NT2/D1 (cell line): ENCODE data around the gene TFF1.

Experiments used
- YY1 ChIP-seq: IDR thresholded peaks from 2 replicates; pipeline ENCODE4 v1.6.1; 2011; ENCODE audit not compliant: insufficient read length, insufficient read depth
- ZNF274 ChIP-seq: IDR thresholded peaks from 2 replicates; pipeline ENCODE4 v1.6.1; 2011; ENCODE audit warnings: mild to moderate bottlenecking, low read depth, low read length

- TF ChIP-seq ZNF274 (no peak), YY1 (no peak)
Observed at GRCh38 chr21:42331660-42332059, 34.7 kb downstream of the TFF1 start.
